Stimulated activated CD4-positive, alpha-beta T cell treated with anti-CD3 and anti-CD28 coated beads, Interleukin-1b, Interleukin-23, amount 100 ng/mL, for 1 hour (primary cell): Measurements from ENCODE around the gene WDR18.
A peak's percentile ranks its signal among the peaks of the same experiment; 100 is the strongest.

Experiments used
- DNase-seq, 2 donors: peaks; one replicate each; pipeline ENCODE4 v3.0.0-alpha.2; 2020; ENCODE audit warnings: low read depth in 2 of 2

Gene WDR18

DNA sequence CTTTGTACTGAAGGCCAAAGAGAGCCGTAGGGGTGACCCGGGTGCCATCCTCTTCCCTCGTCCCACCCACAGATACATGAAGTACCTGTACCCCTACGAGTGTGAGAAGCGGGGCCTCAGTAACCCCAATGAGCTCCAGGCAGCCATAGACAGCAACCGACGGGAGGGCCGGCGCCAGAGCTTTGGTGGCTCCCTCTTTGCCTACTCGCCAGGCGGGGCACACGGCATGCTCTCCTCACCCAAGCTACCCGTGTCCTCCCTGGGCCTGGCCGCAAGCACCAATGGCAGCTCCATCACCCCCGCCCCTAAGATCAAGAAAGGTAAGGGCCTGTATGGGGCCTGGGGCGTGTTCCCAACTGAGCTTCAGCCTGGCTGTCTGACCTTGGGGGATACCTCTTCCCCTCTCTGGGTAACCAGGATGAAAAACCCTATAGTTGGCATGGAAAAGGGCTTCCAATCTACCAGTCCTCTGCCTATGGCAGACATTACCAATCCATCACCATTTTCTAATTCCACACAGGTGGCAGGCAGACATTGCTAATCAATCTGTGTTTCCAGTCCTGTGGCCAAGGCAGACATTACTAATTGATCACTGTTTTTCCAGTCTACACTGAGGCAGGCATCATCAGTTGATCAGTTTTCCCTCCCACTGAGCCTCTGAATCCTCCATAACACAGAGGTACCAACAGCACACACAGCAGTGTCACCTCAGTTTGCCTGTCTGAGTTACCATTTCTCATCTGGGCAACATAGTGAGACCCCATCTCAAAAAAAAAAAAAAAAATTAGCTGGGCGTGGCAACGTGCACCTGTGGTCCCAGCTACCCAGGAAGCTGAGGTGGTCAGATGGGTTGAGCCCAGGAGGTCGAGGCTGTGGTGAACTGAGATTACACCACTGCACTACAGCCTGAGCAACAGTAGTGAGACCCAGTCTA is 19.1 kb upstream of the WDR18 start:
- no peak for DNase-seq

DNA sequence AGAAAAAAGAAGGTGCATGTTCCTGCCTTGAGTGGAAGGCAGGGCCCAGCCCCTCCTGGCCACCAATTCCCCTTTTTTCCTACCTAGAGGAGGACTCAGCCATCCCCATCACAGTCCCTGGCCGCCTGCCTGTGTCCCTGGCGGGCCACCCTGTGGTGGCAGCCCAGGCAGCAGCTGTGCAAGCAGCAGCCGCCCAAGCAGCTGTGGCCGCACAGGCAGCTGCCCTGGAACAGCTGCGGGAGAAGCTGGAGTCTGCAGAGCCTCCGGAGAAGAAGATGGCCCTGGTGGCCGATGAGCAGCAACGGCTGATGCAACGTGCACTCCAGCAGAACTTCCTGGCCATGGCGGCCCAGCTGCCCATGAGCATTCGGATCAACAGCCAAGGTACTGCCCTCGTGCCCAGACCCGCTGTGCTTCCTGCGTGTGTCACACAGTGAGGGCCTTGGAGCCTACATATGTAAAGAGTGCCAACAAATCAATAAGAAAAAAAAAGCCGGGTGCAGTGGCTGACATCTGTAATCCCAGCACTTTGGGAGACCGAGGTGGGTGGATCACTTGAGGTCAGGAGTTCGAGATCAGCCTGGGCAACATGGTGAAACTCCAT is 17.6 kb upstream of the WDR18 start:
- no peak for DNase-seq

DNA sequence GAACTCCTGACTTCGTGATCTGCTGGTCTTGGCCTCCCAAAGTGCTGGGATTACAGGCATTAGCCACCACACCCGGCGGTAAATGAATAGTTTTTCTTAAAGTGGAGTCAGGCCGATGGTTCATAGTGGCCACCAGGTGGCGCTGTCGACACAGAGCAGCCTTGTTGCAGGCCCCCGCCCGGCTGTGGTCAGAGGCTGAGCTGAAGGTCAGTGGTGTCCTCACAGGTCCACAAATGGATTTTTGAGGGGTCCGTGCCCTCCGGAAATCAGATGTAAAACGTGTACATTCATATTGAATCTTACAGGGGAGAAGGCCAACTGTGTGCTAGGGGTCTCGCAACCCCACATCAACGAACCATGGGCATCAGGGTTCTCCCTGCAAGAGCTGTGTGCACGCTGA is 13.4 kb upstream of the WDR18 start:
- no peak for DNase-seq

DNA sequence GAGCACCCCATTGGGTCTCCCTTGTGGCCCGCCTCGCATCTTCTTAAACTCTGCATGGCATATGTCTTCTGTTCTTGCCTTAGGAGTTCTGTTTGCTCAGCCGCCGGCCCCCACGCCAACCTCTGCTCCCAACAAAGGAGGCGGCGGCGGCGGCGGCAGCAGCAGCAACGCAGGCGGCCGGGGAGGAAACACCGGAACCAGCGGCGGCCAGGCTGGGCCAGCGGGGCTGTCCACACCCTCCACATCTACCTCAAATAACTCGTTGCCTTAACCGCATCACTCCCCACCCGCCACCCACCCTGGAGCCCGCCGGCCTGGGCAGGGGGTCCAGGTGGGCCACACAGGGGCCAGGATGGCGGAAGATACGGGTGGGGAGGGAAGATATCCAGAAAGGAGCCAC is 12.3 kb upstream of the WDR18 start:
- DNase-seq: no peak

DNA sequence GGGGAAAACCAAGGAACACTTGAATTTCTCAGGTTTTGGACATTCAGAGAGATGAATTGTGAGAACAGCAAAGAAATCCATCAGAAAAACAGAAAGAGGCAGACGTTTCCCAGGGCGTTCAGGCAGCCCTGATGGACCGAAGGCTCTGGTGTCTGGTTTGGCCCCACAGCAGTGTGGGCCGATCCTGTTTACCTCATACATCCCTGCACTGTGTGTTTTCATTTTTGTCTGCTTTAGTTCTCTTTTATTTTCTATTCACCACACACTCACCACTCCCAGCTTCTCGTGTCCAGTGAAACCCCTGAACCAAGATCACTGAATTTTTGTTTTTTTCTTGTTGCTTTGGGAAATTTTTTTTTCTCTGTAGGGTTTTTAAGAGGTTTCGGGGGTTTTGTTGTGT is 11.9 kb upstream of the WDR18 start:
- no peak for DNase-seq

DNA sequence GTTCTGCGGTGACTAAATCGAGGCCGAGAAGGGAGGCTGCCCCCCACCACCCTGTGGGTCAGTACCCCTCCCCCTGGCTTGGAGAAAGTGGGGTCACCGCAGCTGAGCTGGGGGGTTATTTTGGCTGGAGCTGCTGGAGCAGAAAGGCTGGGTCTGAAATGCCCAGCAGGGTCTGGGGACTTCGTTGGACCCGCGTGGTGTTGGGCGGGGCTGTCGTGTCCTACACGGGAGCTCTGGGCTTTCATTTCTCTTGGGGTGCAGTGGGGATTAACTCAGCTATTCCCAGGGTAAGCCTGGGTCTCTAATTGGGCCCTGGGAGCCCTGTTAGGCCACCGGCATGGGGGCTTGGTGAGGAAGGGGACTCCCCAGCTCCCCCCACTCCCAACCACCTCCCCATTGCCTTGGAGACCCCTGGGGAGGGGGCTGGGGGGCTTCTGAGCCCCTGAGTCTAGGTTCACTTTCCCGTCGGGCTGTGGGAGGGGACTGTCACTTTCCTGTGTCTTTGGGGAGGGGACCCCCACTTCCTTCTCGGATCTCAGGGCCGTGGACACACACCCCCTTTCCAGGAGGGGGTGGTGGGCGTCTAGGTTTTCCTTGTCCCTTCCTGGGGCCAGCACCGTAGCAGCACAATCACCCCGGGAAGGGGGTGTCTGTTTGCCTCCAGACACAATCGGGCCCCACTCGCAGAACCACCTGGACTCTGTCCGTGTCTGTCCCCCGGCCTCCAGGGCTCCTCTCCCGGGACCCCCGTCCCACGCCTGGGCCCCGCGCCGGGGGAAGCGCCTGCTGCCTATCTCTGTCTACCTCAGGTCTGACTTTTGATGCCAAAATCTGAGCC is 10.2 kb upstream of the WDR18 start:
- no peak for DNase-seq

DNA sequence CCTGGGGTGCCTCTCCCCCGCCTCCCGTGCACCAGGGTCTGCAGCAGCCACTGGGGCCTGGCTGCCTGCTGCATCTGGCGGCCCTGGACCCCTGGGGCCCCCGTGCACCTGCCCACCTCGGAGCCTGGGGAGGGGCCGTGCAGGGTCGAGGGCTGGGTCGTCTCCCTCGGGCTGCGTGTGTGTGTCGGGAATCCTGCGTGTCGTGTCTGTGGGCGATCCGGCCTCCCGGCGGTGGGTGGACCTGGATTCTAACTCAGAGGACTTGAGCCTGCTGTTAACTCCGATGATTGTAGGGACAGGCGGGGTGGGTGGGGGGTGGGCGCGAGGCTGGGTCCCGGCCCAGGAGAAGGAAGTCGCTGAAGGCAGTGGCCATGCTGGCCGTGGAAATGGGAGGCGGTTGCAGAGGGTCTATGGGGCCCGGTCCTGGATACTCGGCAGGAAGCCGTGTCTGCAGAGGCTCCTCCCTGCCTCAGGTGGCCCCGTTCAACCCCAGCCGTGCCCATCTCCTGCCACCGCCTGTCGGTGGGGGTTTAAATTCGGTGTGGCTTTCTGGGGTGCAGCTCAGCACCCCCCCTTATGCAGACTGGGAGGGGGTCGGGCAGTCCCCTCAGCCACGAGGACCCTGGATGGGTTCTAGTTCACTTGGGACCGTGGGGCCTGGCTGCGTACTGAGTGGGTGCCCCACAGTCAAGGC is 9.4 kb upstream of the WDR18 start:
- no peak for DNase-seq

DNA sequence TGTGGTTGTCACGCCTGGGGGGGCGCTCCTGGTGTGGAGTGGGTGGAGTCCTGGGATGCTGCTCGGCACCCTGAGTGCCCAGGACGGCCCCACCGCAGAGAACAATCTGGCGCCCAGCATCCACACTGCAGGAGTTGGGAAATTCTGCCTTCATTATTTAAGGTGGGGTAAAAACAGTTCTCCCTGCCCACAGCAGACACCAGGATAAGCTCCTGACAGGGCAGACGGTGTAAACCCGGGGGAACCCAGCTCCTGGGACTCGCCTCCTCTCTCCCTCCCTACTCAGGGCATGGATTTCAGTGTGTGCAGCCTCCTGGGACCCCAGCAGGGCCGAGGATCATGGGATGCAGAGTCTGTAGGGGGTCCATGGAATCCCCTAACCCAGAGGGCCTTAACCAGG is 7.7 kb upstream of the WDR18 start:
- DNase-seq: no peak

DNA sequence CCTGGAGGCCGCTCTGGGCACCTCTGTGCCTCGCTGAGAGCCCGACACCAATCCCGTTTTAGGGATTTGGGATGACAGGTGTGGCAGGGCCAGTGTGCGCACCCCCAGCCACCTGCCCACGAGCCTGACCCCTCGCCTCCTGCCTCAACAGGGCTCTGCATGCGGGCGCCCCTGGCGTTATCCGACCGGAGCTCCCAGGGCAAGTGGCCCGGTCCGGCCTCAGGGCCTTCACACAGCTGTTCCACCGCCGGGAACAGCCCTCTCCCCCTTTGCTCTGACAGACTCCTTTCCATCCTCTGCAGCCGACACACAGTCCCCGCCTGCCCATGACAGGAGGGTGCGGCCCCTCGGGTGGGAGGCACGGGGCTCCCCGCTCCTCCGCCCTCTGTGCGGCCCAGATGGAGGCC is 7.1 kb upstream of the WDR18 start:
- DNase-seq: no peak

DNA sequence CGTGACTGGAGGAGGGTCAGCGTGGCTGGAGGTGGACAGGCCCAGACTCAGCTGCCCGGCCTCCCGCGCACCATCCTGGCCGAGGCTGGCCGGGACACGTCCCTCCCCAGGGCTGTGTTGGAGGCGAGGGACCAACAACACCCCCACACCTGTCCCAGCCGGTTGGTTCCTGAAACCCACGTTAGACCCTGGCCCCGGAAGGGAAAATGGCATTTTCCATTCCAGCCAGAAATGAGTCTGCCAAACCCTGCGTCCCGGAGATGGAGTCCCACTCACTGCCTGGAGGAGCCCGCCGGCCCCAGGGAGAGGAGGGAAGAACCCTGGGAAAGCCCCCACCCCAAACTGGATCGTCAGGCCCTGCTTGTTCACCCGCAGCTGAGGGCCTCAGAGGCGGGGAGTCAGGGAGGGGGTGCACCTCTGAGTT is 4.8 kb upstream of the WDR18 start:
- DNase-seq: no peak

DNA sequence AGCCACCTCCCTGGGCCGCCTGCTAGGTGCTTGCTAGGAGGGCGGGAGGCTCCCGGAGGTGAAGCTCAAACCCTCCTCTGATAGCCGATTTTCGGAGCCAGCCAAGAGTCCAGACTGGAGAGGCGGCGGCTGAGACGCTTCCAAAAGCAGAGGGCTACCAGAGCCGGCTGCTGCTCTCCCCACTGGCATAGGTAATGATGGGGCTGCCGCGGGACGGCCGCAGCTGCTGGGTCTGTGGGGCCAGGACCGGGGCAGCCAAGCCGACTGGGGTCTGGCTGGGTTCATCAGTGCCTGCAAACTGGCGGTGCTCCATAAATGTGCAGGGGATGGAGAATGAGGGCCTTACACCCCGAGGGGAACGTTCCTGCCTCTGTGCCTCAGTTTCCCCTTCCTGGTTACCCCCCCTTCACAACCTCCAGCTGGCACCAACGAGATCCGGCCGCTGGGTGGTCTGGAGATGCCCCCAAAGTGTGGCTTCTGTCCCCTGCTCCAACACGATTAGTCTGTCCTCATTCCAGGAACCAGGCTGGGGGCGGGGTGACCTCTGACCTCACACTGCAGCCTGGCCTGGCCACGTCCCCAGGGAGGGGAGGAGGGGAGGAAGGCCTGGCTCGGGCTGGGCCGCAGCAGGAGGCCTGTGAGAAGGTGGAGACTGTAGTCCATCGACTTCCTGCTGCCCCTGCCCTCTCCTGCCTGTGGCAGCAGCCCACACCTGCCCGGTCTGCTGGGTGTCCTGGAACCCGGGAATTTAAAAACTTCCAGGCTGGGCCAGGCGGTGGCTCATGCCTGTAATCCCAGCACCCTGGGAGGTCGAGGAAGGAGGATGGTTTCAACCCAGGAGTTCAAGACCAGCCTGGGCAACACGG is 3.8 kb upstream of the WDR18 start:
- DNase-seq: no peak

DNA sequence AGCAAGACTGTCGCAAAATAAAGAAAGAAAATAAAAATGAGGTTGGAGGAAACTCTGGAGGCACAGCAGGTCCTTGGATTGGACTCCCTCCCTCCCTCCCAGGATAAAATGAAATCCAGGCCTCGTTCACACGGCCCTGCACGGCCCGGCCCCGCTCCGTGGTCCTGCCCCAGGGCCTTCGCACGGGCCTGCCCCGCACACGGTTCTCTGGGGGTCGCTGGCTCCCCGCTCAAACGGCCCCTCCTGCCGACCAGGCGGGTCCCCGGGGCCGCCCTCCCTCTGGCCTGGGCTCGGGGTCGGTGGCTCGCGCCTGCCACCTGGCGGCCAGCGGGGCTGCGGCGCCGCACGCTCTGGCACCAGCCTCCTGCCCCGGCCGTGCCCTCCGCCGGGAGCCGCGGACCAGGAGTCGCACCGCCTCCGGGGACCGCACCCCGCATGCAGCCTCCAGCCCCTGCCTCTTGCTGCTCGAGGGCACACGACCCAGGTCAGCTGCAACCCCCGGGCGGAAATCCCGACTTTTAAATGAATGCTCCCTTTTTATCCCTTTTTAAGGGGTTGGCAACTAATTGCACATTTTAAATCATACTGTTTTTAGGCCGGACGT is 1.5 kb upstream of the WDR18 start:
- peak; percentile 38 to 61 for DNase-seq

DNA sequence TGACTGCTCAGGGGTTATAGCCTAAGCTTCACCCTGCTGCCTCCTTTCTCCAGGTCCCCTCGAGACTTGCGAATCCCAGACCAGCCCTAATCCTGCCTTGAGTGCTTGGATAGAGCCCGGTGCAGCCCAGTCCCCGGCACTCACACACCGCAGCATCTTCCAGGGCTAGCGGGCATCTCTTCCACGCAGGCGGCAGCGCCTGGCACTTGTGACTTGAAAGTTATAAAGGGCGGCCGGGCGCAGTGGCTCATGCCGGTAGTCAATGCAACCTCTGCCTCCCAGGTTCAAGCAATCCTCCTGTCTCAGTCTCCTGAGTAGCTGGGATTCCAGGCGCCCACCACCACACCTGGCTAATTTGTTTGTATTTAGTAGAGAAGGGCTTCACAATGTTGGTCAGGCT is 1.9 kb downstream of the WDR18 start:
- no peak for DNase-seq

DNA sequence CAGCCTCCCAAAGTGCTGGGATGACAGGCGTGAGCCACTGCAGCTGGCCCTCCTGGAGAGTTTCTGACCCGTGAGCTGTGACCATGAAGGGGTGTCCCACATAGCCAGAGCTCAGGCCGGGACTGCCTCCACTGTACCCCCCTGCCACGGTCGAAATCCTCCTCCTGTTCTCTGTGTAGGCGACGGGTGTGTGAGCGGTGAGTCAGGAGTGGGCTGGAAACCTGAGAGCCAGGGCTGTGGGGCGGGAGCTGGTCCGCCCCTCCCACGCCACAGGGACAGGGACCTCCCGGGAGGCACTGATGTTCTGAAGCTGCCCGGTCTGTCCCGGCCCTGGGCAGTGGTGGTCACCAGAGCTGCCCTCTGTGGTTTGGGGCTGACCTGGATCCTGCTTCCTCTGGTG is 3.9 kb downstream of the WDR18 start:
- DNase-seq: no peak

DNA sequence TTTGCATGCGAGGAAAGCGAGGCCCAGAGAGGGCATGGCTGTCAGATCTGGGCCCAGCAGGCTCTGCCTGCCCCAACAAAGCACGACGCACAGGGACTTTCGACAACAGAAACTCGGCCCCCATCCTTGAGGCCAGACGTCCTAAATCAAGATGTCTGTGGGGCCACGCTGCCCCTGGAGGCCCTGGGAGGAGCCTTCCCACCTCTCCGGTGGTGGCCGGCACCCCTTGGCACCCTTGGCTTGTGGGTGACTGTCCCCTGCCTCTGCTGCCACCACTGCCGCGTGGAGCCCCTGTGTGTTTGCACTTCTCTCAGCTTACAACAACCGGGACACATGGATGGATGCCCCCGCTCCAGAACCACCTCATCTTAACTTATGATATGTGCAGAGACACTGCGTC is 4.4 kb downstream of the WDR18 start:
- DNase-seq: no peak

DNA sequence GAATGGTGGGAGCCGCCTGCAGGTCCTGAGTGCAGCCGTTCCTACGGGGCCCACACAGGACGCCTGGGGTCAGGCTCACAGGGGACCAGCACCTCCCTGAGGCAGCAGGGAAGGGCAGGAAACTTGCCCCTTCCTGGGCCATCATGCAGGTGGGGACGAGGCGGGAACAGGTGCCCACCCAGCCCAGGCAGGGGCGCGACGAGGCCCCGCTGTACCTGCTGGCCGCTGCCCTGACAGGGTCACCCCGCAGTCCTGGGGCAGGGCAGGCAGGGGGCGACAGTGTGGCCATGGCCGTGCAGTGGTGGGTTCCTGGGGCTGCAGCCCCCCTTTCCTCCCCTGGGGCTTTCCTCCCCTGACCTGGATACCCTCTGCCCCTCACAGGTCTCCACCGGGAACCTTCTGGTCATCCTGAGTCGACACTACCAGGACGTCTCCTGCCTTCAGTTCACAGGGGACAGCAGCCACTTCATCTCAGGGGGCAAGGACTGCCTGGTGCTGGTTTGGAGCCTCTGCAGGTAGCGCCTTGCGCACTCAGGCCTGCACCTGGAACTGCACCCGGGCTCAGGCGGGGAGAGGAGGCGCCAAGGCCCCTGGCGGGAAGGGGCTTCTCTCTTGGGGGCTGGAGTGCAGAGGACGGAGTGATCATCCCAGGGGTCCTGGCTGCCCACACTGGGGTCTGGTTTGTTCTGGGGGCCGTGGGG is 5.4 kb downstream of the WDR18 start:
- DNase-seq: no peak

DNA sequence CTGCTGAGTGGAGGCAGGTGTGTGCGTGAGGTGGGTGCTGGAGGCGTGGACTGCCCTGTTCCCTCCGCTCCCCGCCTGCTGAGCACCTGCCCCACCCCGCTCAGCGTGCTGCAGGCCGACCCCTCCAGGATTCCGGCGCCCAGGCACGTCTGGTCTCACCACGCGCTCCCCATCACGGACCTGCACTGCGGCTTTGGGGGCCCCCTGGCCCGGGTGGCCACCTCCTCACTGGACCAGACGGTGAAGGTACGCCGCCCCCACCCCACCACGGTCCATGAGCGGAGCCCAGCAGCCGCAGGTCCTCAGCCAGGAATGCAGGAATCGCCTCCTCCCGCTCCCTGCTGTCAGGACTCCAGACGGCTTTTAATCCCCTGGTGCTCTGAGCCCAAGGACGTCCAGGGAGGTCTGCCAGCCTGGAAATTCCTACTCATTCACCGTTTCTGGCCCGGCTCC is 6.0 kb downstream of the WDR18 start:
- no peak for DNase-seq

DNA sequence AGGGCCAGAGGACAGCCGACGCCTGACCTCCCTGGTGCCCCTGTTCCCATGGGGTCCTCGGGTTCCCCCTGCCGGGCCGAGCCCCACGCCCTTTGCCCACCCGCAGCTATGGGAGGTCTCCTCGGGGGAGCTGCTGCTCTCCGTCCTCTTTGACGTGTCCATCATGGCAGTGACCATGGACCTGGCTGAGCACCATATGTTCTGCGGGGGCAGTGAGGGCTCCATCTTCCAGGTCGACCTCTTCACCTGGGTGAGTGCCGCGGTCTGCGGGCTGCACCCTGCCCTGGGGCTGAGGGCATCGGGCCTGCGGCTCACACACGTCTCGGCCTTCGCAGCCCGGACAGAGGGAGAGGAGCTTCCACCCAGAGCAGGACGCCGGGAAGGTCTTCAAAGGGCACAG is 6.6 kb downstream of the WDR18 start:
- no peak for DNase-seq

DNA sequence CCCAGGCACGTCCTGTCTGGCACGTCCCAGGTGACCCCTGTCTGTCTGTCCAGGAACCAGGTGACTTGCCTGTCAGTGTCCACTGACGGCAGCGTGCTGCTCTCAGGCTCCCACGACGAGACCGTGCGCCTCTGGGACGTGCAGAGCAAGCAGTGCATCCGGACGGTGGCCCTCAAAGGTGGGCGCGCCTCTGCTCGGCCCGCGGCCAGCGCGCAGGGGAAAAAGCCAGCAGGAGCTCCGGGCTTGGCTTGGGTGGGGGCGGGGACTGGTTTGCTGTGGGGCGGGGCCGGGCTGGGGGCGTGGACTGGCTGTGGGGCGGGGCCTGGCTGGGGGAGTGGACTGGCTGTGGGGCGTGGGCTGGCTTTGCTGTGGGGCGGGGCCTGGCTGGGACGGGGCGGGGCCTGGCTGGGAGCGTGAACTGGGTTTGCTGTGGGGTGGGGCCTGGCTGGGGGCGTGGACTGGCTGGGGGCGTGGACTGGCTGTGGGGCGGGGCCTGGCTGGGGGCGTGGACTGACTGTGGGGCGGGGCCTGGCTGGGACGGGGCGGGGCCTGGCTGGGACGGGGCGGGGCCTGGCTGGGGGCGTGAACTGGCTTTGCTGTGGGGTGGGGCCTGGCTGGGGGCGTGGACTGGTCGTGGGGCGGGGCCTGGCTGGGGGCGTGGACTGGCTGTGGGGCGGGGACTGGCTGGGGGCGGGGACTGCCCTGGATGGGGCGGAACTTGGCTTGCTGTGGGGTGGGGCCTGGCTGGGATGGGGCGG is 7.2 kb downstream of the WDR18 start:
- peak; percentile 24 to 39 for DNase-seq
